HepG2 (cell line): ENCODE measurements around the gene NUCB1. TPM values are rescaled to one million over a fixed set of nuclear protein-coding genes. Genes with fewer than 3 reads are reported as not detected.
A peak's percentile ranks its signal among the peaks of the same experiment; 100 is the strongest.

ENCODE experiments used
- CAMTA2 ChIP-seq: sonication (generic); formaldehyde crosslinking; IDR thresholded peaks from 2 replicates; pipeline ENCODE4 v1.4.0; 2020; ENCODE audit warnings: mild to moderate bottlenecking, missing genetic modification reagents, borderline replicate concordance
- PAWR ChIP-seq: sonication (generic); formaldehyde crosslinking; IDR thresholded peaks from 2 replicates; pipeline ENCODE4 v1.4.0; 2020; ENCODE audit warnings: missing genetic modification reagents, mild to moderate bottlenecking, borderline replicate concordance
- REPIN1 ChIP-seq: sonication (generic); formaldehyde crosslinking; IDR thresholded peaks from 2 replicates; pipeline ENCODE4 v1.8.0; 2022; ENCODE audit warnings: missing genetic modification reagents, low read depth, mild to moderate bottlenecking, borderline replicate concordance
- SMYD3 ChIP-seq: sonication (generic); formaldehyde crosslinking; IDR thresholded peaks from 2 replicates; pipeline ENCODE4 v1.8.1; 2023; ENCODE audit warnings: mild to moderate bottlenecking, missing genetic modification reagents
- SRY ChIP-seq: sonication (generic); formaldehyde crosslinking; IDR thresholded peaks from 2 replicates; pipeline ENCODE4 v1.8.0; 2022; ENCODE audit warnings: mild to moderate bottlenecking, missing genetic modification reagents
- ZNF142 ChIP-seq: sonication (generic); formaldehyde crosslinking; IDR thresholded peaks from 2 replicates; pipeline ENCODE4 v1.4.0; 2020; ENCODE audit warnings: missing genetic modification reagents
- ZNF33A ChIP-seq: sonication (generic); formaldehyde crosslinking; IDR thresholded peaks from 2 replicates; pipeline ENCODE4 v1.5.1; 2020; ENCODE audit warnings: missing genetic modification reagents, mild to moderate bottlenecking, moderate library complexity, borderline replicate concordance
- ZNF407 ChIP-seq: sonication (generic); formaldehyde crosslinking; IDR thresholded peaks from one replicate; pipeline ENCODE4 v1.5.1; 2020; ENCODE audit warnings: mild to moderate bottlenecking, missing genetic modification reagents; ENCODE audit errors: not compliant biosample characterization
- ZNF414 ChIP-seq: sonication (generic); formaldehyde crosslinking; IDR thresholded peaks from 2 replicates; pipeline ENCODE4 v1.5.0; 2020; ENCODE audit warnings: missing genetic modification reagents
- ZNF451 ChIP-seq: sonication (generic); formaldehyde crosslinking; IDR thresholded peaks from 2 replicates; pipeline ENCODE4 v1.5.0; 2020; ENCODE audit warnings: mild to moderate bottlenecking, missing genetic modification reagents
- ZNF570 ChIP-seq: sonication (generic); formaldehyde crosslinking; IDR thresholded peaks from 2 replicates; pipeline ENCODE4 v1.4.0; 2020; ENCODE audit warnings: mild to moderate bottlenecking, missing genetic modification reagents, borderline replicate concordance
- ZNF746 ChIP-seq: sonication (generic); formaldehyde crosslinking; IDR thresholded peaks from 2 replicates; pipeline ENCODE4 v1.8.0; 2022; ENCODE audit warnings: mild to moderate bottlenecking, missing genetic modification reagents
- polyA plus RNA-seq, 8 experiments: library from polyadenylated mRNA; depleted of rRNA in 3 of 8; stranded (reverse) in 7 of 8; unstranded in 1 of 8; fragments of >200 nt; fragmentation: Illumina TruSeq in 4 of 8; extraction: Trizol in 4 of 8; gene quantifications; 2 replicates each; pipeline versions ENCODE4 v1.2.1 to v1.2.3, GENCODE V29; 2011 to 2016; ENCODE audit warnings: low read depth in 4 of 8, missing spikeins in 1 of 8, mixed read lengths in 1 of 8; ENCODE audit not compliant: insufficient read depth in 1 of 8
- total RNA-seq, 5 experiments: library from RNA; depleted of rRNA; stranded (reverse); fragments of >200 nt; fragmentation: Illumina TruSeq; extraction: Trizol; gene quantifications; 2 replicates each; pipeline ENCODE4 v1.2.3, GENCODE V29; 2016; ENCODE audit warnings: low read depth in 1 of 5
- TF ChIP-seq, protein P1 (sequence below): IDR thresholded peaks from 2 replicates; pipeline ENCODE4 v1.6.1; 2016; ENCODE audit warnings: low read depth, borderline replicate concordance

NUCB1 gene
- total and polyA plus RNA-seq, 2 of the 13 experiments (the other 11 are each of a cell fraction or from before 2014, with no cell fraction given): 82.3 to 106 TPM

DNA sequence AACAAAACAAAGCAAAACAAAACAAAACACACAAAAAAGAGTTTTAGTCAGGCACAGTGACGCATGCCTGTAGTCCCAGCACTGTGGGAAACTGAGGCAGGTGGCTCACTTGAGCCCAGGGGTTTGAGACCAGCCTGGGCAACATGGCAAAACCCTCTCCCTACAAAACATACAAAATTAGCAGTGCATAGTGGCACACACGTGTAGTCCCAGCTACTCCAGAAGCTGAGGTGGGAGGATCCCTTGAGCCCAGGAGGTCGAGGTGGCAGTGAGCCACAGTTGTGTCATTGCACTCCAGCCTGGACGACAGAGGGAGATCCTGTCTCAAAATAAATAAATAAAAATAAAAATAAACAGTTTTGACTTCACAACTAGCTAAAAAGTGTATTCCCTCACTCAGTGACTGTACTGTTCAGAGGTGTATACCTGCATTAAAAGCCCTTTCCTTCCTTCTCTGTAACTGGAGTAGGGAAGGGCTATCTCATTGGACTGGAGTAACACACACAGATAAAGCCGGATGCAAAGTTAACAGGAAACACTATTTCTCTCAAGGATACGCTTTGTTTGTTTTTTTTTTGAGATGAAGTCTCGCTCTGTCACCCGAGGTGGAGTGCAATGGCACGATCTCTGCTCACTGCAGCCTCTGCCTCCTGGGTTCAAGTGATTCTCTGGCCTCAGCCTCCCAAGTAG, 50.9 kb downstream of the NUCB1 start (continued):
- no peak for TF ChIP-seq ZNF407 (CRISPR knock-in tag)
- TF ChIP-seq PAWR (CRISPR knock-in tag): no peak
- TF ChIP-seq ZNF414 (CRISPR knock-in tag): no peak
- no peak for TF ChIP-seq SRY (CRISPR knock-in tag)
- no peak for TF ChIP-seq ZNF451 (CRISPR knock-in tag)
- TF ChIP-seq ZNF142 (CRISPR knock-in tag): no peak
- no peak for TF ChIP-seq ZNF33A
- TF ChIP-seq REPIN1 (CRISPR knock-in tag): no peak
- no peak for TF ChIP-seq SMYD3 (CRISPR knock-in tag)
- no peak for TF ChIP-seq ZNF746 (CRISPR knock-in tag)
- TF ChIP-seq CAMTA2 (CRISPR knock-in tag): no peak
- TF ChIP-seq, protein P1, sequence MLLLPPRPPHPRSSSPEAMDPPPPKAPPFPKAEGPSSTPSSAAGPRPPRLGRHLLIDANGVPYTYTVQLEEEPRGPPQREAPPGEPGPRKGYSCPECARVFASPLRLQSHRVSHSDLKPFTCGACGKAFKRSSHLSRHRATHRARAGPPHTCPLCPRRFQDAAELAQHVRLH (CRISPR knock-in tag): 0 out of 2 replicates have a peak, but pooled peaks have one; percentile 4
- TF ChIP-seq ZNF570 (CRISPR knock-in tag): no peak
